Activated CD4-positive, alpha-beta T cell treated with anti-CD3 and anti-CD28 coated beads, Interleukin-2, amount 50 U/mL, for 24 hours (primary cell): ENCODE results near the gene RPH3AL.
"Not testable (repeated sequence)": the region's sequence is repeated elsewhere in the genome, so short reads cannot be mapped to it uniquely, and the experiment has no call there.

Experiments
- DNase-seq, 2 donors: peaks; one replicate each; pipeline ENCODE4 v3.0.0-alpha.2; 2020; ENCODE audit warnings: low read depth in 1 of 2, low spot score in 1 of 2

The RPH3AL gene

GRCh38 chr17:379531-380465, 27.2 kb upstream of the RPH3AL start:
- DNase-seq = no peak

- DNase-seq = no peak
These were observed 25.5 kb upstream of the RPH3AL start for GRCh38 chr17:378068-378467.

GRCh38 chr17:376936-377863, 24.6 kb upstream of the RPH3AL start:
- DNase-seq = no peak

GRCh38 chr17:373613-374230, 21.1 kb upstream of the RPH3AL start:
- DNase-seq = no peak

- no peak for DNase-seq
These were observed 19.8 kb upstream of the RPH3AL start for GRCh38 chr17:372157-373152.

GRCh38 chr17:371583-371982, 19.0 kb upstream of the RPH3AL start:
- no peak for DNase-seq

GRCh38 chr17:367656-368055, 15.0 kb upstream of the RPH3AL start:
- not testable (repeated sequence) for DNase-seq

GRCh38 chr17:366657-367615, 14.3 kb upstream of the RPH3AL start:
- not testable (repeated sequence) for DNase-seq

- no peak for DNase-seq
These were observed 12.2 kb upstream of the RPH3AL start for GRCh38 chr17:364766-365165.

- DNase-seq = no peak
These were observed 11.7 kb upstream of the RPH3AL start for GRCh38 chr17:364308-364707.

GRCh38 chr17:362721-363120, 10.1 kb upstream of the RPH3AL start:
- no peak for DNase-seq

GRCh38 chr17:360092-360750, 7.6 kb upstream of the RPH3AL start:
- no peak for DNase-seq

GRCh38 chr17:358491-359151, 6.0 kb upstream of the RPH3AL start:
- no peak for DNase-seq

GRCh38 chr17:357644-358043, 5.0 kb upstream of the RPH3AL start:
- no peak for DNase-seq

GRCh38 chr17:356671-357434, 4.2 kb upstream of the RPH3AL start:
- no peak for DNase-seq

GRCh38 chr17:354651-355556, 2.3 kb upstream of the RPH3AL start:
- no peak for DNase-seq
